GM23338 (cell line): ENCODE results near the gene TRAF3. TPM values are rescaled to one million over a fixed set of nuclear protein-coding genes. Genes with fewer than 3 reads are reported as not detected.

Source experiments
- ATAC-seq: fragments of 200-7000 bp; cut with Tn5 transposase; 3 replicates; pipeline ENCODE4 v1.9.1; 2020
- DNase-seq: peaks from one replicate; pipeline ENCODE4 v3.0.0-alpha.2; 2015; ENCODE audit warnings: low spot score
- H2AFZ ChIP-seq: fragments of 200-600 bp; sonication (generic); 2 replicates; pipeline ENCODE4 v1.8.0; 2016; ENCODE audit warnings: antibody characterized with exemption, mild to moderate bottlenecking, moderate library complexity
- H3F3A ChIP-seq: fragments of 200-600 bp; sonication (generic); replicated peaks from 2 replicates; pipeline ENCODE4 v1.8.0; 2017; ENCODE audit warnings: antibody characterized with exemption, mixed run types, low read depth
- H3K27ac ChIP-seq: fragments of 200-600 bp; sonication (generic); 2 replicates; pipeline ENCODE4 v1.6.1; 2016; ENCODE audit warnings: low read depth
- H3K27me3 ChIP-seq: fragments of 200-600 bp; sonication (generic); 2 replicates; pipeline ENCODE4 v1.8.0; 2016; ENCODE audit warnings: mild to moderate bottlenecking, mixed run types, moderate library complexity; ENCODE audit not compliant: insufficient read depth
- H3K36me3 ChIP-seq: fragments of 200-600 bp; sonication (generic); 2 replicates; pipeline ENCODE4 v1.8.0; 2016; ENCODE audit warnings: mild to moderate bottlenecking; ENCODE audit not compliant: insufficient read depth
- H3K4me1 ChIP-seq: fragments of 200-600 bp; sonication (generic); 2 replicates; pipeline ENCODE4 v1.8.0; 2016; ENCODE audit warnings: mild to moderate bottlenecking, moderate library complexity; ENCODE audit not compliant: insufficient read depth
- H3K4me2 ChIP-seq: fragments of 200-600 bp; sonication (generic); 2 replicates; pipeline ENCODE4 v1.7.1; 2017; ENCODE audit warnings: mixed run types
- H3K4me3 ChIP-seq: fragments of 200-600 bp; sonication (generic); 2 replicates; pipeline ENCODE4 v1.6.1; 2016; ENCODE audit warnings: mixed run types
- H3K79me2 ChIP-seq: fragments of 200-600 bp; sonication (generic); replicated peaks from 2 replicates; pipeline ENCODE4 v1.8.0; 2017; ENCODE audit warnings: mild to moderate bottlenecking; ENCODE audit not compliant: insufficient read depth
- H3K9me2 ChIP-seq: fragments of 200-600 bp; sonication (generic); 2 replicates; pipeline ENCODE4 v1.8.0; 2017; ENCODE audit not compliant: insufficient read depth
- H4K20me1 ChIP-seq: fragments of 200-600 bp; sonication (generic); replicated peaks from 2 replicates; pipeline ENCODE4 v1.8.0; 2017; ENCODE audit warnings: mild to moderate bottlenecking; ENCODE audit not compliant: insufficient read depth
- H3K27ac Mint-ChIP-seq: 2 replicates; pipeline ENCODE4 v1.8.0; 2020; ENCODE audit warnings: inconsistent platforms, mild to moderate bottlenecking, moderate library complexity, mixed read lengths
- H3K27me3 Mint-ChIP-seq: 3 replicates; pipeline ENCODE4 v1.8.0; 2022; ENCODE audit warnings: low read depth, mild to moderate bottlenecking, moderate library complexity, mixed read lengths, inconsistent platforms; ENCODE audit not compliant: insufficient read depth, poor library complexity
- H3K36me3 Mint-ChIP-seq: 3 replicates; pipeline ENCODE4 v1.8.0; 2021; ENCODE audit warnings: low read depth, mild to moderate bottlenecking, inconsistent platforms, moderate library complexity, mixed read lengths
- H3K4me1 Mint-ChIP-seq: 3 replicates; pipeline ENCODE4 v1.8.0; 2020; ENCODE audit warnings: mild to moderate bottlenecking, inconsistent platforms, mixed read lengths
- H3K4me3 Mint-ChIP-seq: 3 replicates; pipeline ENCODE4 v1.8.0; 2021; ENCODE audit warnings: moderate library complexity, mild to moderate bottlenecking, inconsistent platforms, mixed read lengths
- H3K9me3 Mint-ChIP-seq: 3 replicates; pipeline ENCODE4 v1.8.0; 2020; ENCODE audit warnings: moderate library complexity, mild to moderate bottlenecking, inconsistent platforms, mixed read lengths
- EZH2 ChIP-seq: fragments of 200-600 bp; sonication (generic); IDR thresholded peaks from one replicate; pipeline ENCODE4 v1.8.0; 2017; ENCODE audit warnings: antibody characterized with exemption, mild to moderate bottlenecking, low read depth; ENCODE audit not compliant: unreplicated experiment
- STAT1 ChIP-seq: IDR thresholded peaks from one replicate; pipeline ENCODE4 v1.6.1; 2016; ENCODE audit warnings: antibody characterized with exemption; ENCODE audit not compliant: unreplicated experiment
- ZNF331 ChIP-seq: fragments of 250-450 bp; sonication (Bioruptor Pico); IDR thresholded peaks from 2 replicates; pipeline ENCODE4 v1.5.0; 2020; ENCODE audit warnings: low read depth, mild to moderate bottlenecking, moderate library complexity
- polyA plus RNA-seq: library from polyadenylated mRNA; unstranded; fragments of >200 nt; fragmentation: Nextera tagmentation; extraction: Ambion mirVana; gene quantifications from 2 replicates; pipeline ENCODE4 v1.2.1, GENCODE V29; 2016
- total RNA-seq: library from RNA; depleted of rRNA; stranded (reverse); fragments of >200 nt; shearing (Covaris generic); gene quantifications from 2 replicates; pipeline ENCODE4 v1.2.3, GENCODE V29; 2014
- TF ChIP-seq, protein P1 (sequence below): fragments of 250-450 bp; sonication (Bioruptor Pico); IDR thresholded peaks from 2 replicates; pipeline ENCODE4 v1.5.0; 2020; ENCODE audit warnings: mild to moderate bottlenecking, moderate library complexity
- TF ChIP-seq, protein P2 (sequence below): IDR thresholded peaks from 2 replicates; pipeline ENCODE4 v1.6.1; 2016; ENCODE audit warnings: antibody characterized with exemption

TRAF3 gene
- total and polyA plus RNA-seq, 2 experiments from 2014 or later, result 3.7 to 9.3 TPM

GRCh38 chr14:102908766-102909455 is 131.7 kb downstream of the TRAF3 start (continued):
- TF ChIP-seq, protein P1, sequence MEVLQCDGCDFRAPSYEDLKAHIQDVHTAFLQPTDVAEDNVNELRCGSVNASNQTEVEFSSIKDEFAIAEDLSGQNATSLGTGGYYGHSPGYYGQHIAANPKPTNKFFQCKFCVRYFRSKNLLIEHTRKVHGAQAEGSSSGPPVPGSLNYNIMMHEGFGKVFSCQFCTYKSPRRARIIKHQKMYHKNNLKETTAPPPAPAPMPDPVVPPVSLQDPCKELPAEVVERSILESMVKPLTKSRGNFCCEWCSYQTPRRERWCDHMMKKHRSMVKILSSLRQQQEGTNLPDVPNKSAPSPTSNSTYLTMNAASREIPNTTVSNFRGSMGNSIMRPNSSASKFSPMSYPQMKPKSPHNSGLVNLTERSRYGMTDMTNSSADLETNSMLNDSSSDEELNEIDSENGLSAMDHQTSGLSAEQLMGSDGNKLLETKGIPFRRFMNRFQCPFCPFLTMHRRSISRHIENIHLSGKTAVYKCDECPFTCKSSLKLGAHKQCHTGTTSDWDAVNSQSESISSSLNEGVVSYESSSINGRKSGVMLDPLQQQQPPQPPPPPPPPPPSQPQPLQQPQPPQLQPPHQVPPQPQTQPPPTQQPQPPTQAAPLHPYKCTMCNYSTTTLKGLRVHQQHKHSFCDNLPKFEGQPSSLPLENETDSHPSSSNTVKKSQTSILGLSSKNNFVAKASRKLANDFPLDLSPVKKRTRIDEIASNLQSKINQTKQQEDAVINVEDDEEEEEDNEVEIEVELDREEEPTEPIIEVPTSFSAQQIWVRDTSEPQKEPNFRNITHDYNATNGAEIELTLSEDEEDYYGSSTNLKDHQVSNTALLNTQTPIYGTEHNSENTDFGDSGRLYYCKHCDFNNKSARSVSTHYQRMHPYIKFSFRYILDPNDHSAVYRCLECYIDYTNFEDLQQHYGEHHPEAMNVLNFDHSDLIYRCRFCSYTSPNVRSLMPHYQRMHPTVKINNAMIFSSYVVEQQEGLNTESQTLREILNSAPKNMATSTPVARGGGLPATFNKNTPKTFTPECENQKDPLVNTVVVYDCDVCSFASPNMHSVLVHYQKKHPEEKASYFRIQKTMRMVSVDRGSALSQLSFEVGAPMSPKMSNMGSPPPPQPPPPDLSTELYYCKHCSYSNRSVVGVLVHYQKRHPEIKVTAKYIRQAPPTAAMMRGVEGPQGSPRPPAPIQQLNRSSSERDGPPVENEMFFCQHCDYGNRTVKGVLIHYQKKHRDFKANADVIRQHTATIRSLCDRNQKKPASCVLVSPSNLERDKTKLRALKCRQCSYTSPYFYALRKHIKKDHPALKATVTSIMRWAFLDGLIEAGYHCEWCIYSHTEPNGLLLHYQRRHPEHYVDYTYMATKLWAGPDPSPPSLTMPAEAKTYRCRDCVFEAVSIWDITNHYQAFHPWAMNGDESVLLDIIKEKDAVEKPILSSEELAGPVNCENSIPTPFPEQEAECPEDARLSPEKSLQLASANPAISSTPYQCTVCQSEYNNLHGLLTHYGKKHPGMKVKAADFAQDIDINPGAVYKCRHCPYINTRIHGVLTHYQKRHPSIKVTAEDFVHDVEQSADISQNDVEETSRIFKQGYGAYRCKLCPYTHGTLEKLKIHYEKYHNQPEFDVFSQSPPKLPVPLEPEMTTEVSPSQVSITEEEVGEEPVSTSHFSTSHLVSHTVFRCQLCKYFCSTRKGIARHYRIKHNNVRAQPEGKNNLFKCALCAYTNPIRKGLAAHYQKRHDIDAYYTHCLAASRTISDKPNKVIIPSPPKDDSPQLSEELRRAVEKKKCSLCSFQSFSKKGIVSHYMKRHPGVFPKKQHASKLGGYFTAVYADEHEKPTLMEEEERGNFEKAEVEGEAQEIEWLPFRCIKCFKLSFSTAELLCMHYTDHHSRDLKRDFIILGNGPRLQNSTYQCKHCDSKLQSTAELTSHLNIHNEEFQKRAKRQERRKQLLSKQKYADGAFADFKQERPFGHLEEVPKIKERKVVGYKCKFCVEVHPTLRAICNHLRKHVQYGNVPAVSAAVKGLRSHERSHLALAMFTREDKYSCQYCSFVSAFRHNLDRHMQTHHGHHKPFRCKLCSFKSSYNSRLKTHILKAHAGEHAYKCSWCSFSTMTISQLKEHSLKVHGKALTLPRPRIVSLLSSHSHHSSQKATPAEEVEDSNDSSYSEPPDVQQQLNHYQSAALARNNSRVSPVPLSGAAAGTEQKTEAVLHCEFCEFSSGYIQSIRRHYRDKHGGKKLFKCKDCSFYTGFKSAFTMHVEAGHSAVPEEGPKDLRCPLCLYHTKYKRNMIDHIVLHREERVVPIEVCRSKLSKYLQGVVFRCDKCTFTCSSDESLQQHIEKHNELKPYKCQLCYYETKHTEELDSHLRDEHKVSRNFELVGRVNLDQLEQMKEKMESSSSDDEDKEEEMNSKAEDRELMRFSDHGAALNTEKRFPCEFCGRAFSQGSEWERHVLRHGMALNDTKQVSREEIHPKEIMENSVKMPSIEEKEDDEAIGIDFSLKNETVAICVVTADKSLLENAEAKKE, result no peak
- TF ChIP-seq STAT1 (no peak), ZNF331 (CRISPR knock-in tag) (no peak), EZH2 (no peak)

DNA sequence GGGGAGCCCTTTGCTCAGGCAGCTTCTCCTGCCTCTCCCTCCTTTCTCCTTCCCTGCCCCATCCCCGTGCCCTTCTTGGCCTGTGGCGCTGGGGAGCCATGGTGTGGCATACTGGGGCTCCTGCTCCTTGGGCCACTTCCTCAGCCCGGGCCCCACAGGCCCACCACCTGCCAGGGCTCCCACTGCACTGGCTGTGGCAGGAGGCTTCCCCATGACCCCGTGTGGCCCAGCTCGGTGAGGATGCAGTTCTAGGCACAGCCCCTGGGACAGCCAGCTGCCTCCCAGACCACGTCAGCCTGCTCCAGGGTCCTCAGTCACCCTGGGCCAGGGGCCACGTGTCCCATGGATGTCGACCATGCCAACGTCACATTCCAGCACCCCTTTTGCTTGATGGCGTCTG is 132.2 kb downstream of the TRAF3 start:
- H3K27me3 Mint-ChIP-seq, result peaks cover 2% of the 10 kb centered on the region
- peak; percentile 20; the same call in 2 of the 3 replicates for ATAC-seq
- H3K9me2 ChIP-seq, result no peaks in the 10 kb centered on the region
- peaks cover 21% of the 10 kb centered on the region for H3K9me3 Mint-ChIP-seq
- no peaks in the 10 kb centered on the region for H3K4me1 ChIP-seq
- H3K4me2 ChIP-seq, result no peak overlapping the region
- no peaks in the 10 kb centered on the region for H3K36me3 ChIP-seq
- H3K36me3 Mint-ChIP-seq, result peaks cover 32% of the 10 kb centered on the region
- H4K20me1 ChIP-seq, result no peaks in the 10 kb centered on the region
- no peaks in the 10 kb centered on the region for H3K79me2 ChIP-seq
- H3K27ac ChIP-seq, result no peak overlapping the region
- no peak overlapping the region for H3K4me3 ChIP-seq
- H3F3A ChIP-seq, result 0 out of 2 replicates have a peak, but pooled peaks cover 7% of the 10 kb centered on the region
- H3K27me3 ChIP-seq, result no peaks in the 10 kb centered on the region
- H3K27ac Mint-ChIP-seq, result no peak overlapping the region
- no peak overlapping the region for H2AFZ ChIP-seq
- H3K4me3 Mint-ChIP-seq, result no peak overlapping the region
- H3K4me1 Mint-ChIP-seq, result no peaks in the 10 kb centered on the region
- DNase-seq, result no peak
- TF ChIP-seq, protein P2, sequence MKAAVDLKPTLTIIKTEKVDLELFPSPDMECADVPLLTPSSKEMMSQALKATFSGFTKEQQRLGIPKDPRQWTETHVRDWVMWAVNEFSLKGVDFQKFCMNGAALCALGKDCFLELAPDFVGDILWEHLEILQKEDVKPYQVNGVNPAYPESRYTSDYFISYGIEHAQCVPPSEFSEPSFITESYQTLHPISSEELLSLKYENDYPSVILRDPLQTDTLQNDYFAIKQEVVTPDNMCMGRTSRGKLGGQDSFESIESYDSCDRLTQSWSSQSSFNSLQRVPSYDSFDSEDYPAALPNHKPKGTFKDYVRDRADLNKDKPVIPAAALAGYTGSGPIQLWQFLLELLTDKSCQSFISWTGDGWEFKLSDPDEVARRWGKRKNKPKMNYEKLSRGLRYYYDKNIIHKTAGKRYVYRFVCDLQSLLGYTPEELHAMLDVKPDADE, result no peak
- no peak for TF ChIP-seq ZNF331 (CRISPR knock-in tag)
- TF ChIP-seq, protein P1, result no peak
